Frontal cortex (tissue), 4 donors: Measurements from ENCODE around the gene SNAPC4. TPM values are rescaled to one million over a fixed set of nuclear protein-coding genes. Genes with fewer than 3 reads are reported as not detected.
A peak's percentile ranks its signal among the peaks of the same experiment; 100 is the strongest.
"Not testable (repeated sequence)": the region's sequence is repeated elsewhere in the genome, so short reads cannot be mapped to it uniquely, and the experiment has no call there.

ENCODE experiments used
- DNase-seq, 2 donors: peaks; one replicate each; pipeline ENCODE4 v3.0.0; 2012; ENCODE audit warnings: low spot score in 2 of 2
- FAIRE-seq: peaks from 2 replicates; lab custom pipeline; 2012; peaks lifted over from hg19 to GRCh38; lab: Jason Lieb, UNC
- total RNA-seq: library from RNA; depleted of rRNA; stranded (reverse); fragments of >200 nt; gene quantifications from one replicate; pipeline ENCODE4 v1.2.3, GENCODE V29; 2014
- donor health status: control.
- donor health status: control.
- donor health status: control.

Gene SNAPC4
- total RNA-seq, 1 donor from 2014 or later = 5.7 TPM

GRCh38 chr9:136416427-136416826, 16.5 kb upstream of the SNAPC4 start:
- DNase-seq = no peak
- no peak for FAIRE-seq

DNA sequence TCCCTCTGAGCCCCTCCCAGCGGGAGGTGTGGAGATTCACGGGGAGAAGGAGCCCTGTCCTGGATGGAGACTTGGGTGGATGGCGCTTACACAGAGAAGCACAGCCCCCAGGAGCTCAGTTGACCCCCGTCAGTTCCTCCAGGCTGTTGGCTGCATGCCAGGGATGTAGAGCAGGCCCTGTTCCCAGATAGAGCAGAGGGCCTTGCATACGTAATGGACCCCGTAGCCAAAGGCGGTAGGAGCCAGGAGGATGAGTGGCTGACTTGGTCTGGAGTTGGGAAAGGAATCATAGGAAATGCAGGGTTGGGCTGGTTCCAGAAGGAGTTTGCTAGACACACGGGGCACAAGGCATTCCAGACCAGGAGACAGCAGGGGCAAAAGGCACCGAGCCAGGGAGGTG, 13.0 kb upstream of the SNAPC4 start:
- DNase-seq (no peak), FAIRE-seq (no peak)

DNA sequence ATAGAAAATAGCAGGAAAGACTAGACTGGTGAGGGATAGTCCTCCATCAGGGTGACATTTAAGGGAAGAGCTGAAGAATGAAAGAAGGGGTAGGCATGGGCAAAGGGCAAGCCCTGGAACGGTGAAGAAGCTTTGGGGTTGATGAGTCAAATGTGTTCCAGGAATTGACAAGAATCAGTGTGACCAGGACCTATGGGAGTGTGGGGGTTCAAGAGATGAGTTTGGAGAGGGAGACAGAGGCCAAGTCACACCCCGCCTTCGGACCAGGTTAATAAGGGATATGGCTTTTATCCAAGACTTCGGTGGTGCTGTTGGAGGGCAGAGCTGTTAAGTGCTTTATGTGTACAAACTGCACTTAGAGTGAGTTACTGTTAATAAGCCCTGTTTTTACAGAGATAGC, 11.4 kb upstream of the SNAPC4 start:
- FAIRE-seq (no peak), DNase-seq (no peak)

DNA sequence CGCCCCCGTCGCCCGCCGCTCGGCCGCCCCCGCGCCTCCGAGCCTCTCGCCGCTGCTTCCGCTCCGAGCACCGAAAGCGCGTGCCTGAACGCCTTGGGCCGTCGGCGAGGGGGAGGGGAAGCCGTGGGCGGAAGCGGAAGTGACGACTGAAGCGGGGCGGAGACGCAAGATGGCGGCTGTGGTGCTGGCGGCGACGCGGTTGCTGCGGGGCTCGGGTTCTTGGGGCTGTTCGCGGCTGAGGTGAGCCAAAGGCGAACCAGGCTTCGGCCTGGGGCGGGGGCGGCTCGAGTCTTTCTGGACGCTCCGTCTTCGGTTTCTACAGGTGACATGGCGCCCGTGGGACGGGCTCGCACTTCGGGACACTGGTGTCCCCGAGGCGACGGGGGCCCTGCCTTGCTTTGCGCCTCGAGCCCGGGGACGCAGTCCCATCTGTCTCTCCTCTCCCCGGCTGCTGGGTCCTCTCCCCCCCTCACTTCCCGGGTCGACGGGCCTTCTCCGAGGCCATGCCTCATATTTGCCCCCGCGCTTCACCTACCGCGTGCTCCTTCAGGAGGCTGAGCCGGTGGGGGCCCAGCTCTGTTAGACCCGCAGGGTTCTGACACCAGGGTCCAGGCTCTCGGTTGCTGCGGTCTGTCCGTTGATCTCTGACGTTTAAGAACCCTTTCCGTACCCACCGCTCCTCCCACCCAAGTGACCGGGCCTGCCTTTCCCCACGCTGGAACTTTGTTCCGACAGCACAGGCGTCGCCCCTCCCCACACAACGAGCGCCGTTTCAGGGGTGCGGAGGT, 10.7 kb upstream of the SNAPC4 start, which contains the start of the genes ENTR1 and PMPCA:
TSS of gene ENTR1 (minus strand) at position 115 of the 788 bp plus-strand sequence. CDS start 217 bp downstream, outside the sequence.
TSS of gene PMPCA (plus strand) at position 159 of the 788 bp plus-strand sequence. CDS start at position 170, 11 bp downstream.
- FAIRE-seq (no peak), DNase-seq (peak; percentile 99 to 100)

DNA sequence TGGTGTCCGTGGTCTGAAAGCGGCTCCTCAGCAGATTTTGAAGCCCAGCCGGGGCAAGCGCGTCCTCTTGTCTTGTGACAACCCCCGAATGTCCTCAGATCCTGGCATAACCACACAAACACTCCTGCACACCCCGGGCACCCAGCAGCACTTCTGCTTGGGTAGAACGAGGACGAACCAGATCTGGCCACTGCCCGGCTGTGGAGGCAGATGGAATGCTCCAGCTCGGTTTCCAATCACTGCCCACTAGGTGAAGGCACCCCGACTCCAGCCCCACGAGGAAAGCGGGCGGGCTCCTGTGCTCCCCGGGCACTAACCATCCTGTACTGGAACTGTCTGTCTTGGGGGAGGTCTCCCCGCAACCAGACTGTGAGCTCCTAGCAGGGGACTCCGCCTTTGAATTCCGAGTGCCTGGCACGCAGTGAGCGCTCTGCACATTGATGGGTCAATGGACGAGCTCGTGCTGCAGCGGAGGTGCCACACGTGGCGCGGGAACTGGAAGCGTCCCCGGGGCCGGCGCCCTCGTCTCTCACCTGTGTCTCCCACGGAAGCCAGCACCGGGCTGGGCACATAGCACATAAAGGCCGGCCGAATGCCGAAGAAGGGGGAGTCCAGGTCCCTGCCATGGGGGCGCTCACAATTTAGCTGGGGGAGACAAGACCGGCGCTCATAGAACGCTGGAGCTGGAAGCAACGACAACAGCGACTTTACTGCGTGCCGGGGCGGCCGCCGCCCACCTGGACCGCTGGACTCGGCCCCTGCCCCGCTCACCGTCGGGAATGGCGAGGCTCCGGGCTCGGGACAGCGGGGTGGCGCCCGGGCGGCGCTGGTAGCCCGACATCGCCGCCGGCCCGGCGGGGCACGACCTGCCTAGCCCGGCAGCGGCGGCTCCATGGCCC, 9.8 kb upstream of the SNAPC4 start:
- DNase-seq (peak in 1 of 2 donors; percentile 62), FAIRE-seq (no peak)

- FAIRE-seq = no peak
- DNase-seq = no peak
Observed at GRCh38 chr9:136407911-136408310, 7.9 kb upstream of the SNAPC4 start.

GRCh38 chr9:136407061-136407460, 7.1 kb upstream of the SNAPC4 start:
- not testable (repeated sequence) for DNase-seq, FAIRE-seq

DNA sequence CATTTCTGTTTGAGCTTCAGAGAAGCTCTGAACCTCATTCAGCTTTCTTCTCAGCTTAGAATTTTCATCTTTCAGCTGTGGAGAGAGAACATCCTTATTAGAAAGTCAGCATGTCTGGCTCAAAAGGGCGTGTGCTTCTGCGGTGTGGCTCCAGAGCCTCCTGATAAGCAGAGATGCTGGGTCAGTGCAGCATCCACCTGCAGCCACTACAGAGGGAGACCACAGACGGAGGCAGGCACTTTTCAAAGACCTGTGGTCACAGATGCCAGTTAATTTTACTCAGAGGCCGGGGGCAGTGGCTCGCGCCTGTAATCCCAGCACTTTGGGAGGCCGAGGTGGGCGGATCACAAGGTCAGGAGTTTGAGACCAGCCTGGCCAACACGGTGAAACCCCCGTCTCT, 5.9 kb upstream of the SNAPC4 start:
- not testable (repeated sequence) for DNase-seq, FAIRE-seq

DNA sequence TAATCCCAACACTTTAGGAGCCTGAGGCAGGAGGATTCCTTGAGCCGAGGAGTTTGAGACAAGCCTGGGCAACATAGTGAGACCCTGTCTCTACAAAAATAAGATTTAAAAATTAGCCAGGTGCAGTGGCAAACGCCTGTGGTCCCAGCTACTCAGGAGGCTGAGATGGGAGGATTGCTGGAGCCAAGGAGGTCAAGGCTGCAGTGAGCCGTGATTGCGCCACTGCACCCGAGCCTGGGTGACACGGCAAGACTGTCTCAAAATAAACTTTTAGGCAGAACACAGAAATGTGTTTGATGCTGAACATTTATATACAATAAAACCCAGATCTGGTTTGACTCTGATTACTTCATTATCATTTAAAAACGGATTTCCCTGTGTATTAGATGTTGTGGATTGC, 5.5 kb upstream of the SNAPC4 start:
- FAIRE-seq (no peak), DNase-seq (no peak)

DNA sequence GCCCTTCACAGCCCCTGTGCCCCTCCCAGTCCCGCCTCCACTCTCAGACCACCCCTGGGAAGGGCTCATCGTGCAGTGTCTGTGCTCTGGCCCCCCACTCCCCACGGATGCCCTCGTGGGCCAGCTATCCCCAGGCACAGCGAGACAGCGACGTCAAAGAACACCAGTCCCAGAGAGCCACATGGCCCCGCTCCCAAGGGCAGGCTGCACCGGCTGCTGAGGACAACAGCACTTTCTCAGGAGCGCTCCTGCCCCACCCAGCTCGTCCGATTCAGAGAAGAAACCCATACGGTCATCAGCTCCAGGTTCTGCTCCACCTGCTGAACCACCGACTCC, 4.8 kb upstream of the SNAPC4 start:
- FAIRE-seq = no peak
- DNase-seq = no peak

DNA sequence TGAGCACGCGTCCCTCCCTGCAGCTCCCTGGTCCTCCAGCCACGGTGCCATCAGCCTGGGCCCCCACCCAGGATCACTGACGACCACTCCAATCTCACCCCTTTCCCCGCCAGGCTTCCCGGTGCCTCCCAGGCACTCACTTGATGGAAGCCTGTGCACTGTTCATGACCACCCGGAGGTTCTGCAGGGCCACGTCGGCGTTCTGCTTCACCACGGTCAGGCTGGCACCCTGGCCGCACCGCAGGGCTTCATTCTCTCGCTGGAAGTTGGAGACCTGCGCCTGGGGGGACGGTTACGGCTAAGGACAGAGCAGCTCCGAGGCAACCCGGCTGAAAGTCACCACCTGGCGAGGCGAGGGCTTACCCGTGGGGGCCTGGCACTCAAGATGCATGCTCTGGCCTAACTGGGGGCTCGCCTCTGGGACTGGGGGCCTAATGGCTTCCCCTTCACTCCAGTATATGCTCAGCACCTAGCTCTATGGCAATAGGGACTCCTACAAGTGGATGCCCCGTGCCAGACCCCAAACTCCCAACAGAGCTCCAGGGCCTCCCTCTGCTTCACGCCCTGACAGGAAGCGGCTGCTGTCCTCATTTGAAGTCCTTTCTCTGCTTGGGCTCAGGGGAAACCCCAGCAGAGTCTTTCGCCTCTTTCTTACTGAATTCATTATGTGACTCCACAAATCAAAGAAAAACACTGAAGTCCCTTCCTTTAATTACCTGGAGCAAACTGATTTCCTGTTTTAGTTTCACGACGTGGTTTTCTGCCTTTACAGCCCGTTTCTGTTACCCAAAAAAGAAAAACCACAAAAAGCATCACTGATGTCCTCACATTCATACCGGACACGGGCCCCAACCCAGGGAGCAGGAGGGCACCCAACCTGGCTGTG, 4.2 kb upstream of the SNAPC4 start:
- DNase-seq (no peak), FAIRE-seq (no peak)

- no peak for FAIRE-seq
Observed at GRCh38 chr9:136403538-136403914, 3.6 kb upstream of the SNAPC4 start.

GRCh38 chr9:136402067-136402466, 2.1 kb upstream of the SNAPC4 start:
- FAIRE-seq = no peak
- no peak for DNase-seq

More at GRCh38 chr9:136403538-136403914, 3.6 kb upstream of the SNAPC4 start:
- DNase-seq = no peak

- DNase-seq = no peak
- no peak for FAIRE-seq
Observed at GRCh38 chr9:136401173-136401922, 1.4 kb upstream of the SNAPC4 start.

GRCh38 chr9:136399176-136400037, 563 bp downstream of the SNAPC4 start:
- DNase-seq = no peak
- no peak for FAIRE-seq

DNA sequence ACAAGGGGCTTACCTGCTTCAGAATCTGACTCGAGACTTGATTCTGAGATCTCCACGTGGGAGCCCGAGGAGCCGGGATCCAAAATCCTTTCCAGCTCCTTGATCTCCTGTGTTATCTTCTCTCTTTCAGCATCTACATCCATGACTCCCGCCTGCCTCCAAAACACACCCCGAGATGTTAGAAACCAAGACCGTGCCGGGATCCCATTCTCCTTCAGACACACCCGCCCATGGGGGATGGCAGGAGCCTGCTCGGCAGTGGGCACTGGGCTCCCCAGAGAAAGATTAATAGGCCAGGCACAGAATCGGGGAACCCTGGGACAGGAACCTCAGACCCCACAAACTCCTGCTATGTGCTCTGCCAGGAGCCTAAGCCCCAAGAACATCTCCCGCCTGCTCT, 1.7 kb downstream of the SNAPC4 start:
- no peak for FAIRE-seq
- DNase-seq = no peak

GRCh38 chr9:136397643-136398042, 2.3 kb downstream of the SNAPC4 start:
- no peak for DNase-seq
- no peak for FAIRE-seq

- DNase-seq = no peak
- no peak for FAIRE-seq
Observed at GRCh38 chr9:136396219-136396515, 3.8 kb downstream of the SNAPC4 start.
